ENCODE measurements around the gene SOX5. TPM values are rescaled to one million over a fixed set of nuclear protein-coding genes. Genes with fewer than 3 reads are reported as not detected.

Gene SOX5
- total and polyA plus RNA-seq, 2 experiments from 2014 or later, result 14.8 to 26.4 TPM

DNA sequence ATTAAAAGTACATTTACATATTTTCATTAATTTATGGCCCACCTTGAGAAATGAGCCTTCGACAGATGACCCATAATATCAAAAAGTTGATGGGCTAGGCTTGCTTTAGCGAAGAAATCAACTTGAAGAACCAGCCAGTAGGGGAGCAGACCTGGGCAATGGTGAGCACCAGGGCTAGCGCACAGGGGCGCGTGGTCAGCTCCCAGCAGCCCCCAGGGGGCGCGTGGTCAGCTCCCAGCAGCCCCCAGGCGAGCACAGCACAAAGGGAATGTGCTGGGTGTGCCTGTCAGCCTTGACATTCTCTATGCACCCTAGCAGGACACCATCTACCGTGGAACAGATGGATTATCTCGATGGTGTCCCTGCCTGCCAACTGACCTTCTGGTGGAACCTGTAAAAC is 15.3 kb upstream of the SOX5 start:
- H3K36me3 ChIP-seq (replicated peaks; ENCODE audit: insufficient read depth, low read depth), result no peaks in the 10 kb centered on the region
- no peaks in the 10 kb centered on the region for H3K79me2 ChIP-seq
- 98% methylated on average over 9 of the region's 10 CpGs for WGBS (ENCODE audit: low lambda C conversion rate, missing lambda C conversion rate)
- DNase-seq (ENCODE audit: low spot score), result no peak
- TF ChIP-seq, protein P1, sequence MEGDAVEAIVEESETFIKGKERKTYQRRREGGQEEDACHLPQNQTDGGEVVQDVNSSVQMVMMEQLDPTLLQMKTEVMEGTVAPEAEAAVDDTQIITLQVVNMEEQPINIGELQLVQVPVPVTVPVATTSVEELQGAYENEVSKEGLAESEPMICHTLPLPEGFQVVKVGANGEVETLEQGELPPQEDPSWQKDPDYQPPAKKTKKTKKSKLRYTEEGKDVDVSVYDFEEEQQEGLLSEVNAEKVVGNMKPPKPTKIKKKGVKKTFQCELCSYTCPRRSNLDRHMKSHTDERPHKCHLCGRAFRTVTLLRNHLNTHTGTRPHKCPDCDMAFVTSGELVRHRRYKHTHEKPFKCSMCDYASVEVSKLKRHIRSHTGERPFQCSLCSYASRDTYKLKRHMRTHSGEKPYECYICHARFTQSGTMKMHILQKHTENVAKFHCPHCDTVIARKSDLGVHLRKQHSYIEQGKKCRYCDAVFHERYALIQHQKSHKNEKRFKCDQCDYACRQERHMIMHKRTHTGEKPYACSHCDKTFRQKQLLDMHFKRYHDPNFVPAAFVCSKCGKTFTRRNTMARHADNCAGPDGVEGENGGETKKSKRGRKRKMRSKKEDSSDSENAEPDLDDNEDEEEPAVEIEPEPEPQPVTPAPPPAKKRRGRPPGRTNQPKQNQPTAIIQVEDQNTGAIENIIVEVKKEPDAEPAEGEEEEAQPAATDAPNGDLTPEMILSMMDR (IDR thresholded peaks at IDR 0.05; ENCODE audit: poor library complexity), result no peak
- TF ChIP-seq EZH2 (IDR thresholded peaks at IDR 0.05; ENCODE audit: borderline replicate concordance), result no peak
- no peak for TF ChIP-seq EZH2phosphoT487 (IDR thresholded peaks at IDR 0.05; ENCODE audit: low read depth, severe bottlenecking, unreplicated experiment)
- no peaks in the 10 kb centered on the region for H4K20me1 ChIP-seq (ENCODE audit: insufficient read depth, poor library complexity, severe bottlenecking)
- H3K9me3 ChIP-seq (ENCODE audit: low read depth), result no peaks in the 10 kb centered on the region
- no peaks in the 10 kb centered on the region for H3K9me2 ChIP-seq (replicated peaks; ENCODE audit: insufficient read depth)
- H3K4me1 ChIP-seq (ENCODE audit: insufficient read depth), result no peaks in the 10 kb centered on the region
- no peak overlapping the region for H3K4me2 ChIP-seq
- no peak overlapping the region for H3K4me3 ChIP-seq
- no peak overlapping the region for H2AFZ ChIP-seq
- no peak overlapping the region for H3K27ac ChIP-seq
- no peaks in the 10 kb centered on the region for H3K27me3 ChIP-seq

DNA sequence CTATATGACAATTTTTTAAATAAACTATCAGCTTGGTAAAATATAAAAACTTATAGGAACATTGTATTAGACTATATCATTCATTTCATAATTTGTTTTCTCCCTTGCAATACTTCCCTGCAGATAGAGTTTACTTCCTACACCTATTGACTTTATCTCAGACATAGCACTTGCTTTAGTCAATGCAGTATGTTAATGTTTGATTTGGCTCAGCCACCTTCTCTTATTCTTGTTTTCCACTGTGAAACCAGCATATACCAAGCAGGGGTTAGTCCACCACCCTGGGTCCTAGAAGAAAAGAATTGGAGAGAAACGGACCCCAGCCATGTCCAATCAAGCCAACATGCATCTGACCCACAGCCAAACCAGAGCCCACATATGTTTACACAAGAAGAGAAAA is 10.4 kb upstream of the SOX5 start:
- no peak overlapping the region for H3K4me3 ChIP-seq
- H3K36me3 ChIP-seq (replicated peaks; ENCODE audit: insufficient read depth, low read depth), result no peaks in the 10 kb centered on the region
- no peaks in the 10 kb centered on the region for H3K9me3 ChIP-seq (ENCODE audit: low read depth)
- no peak overlapping the region for H3K27ac ChIP-seq
- no peaks in the 10 kb centered on the region for H4K20me1 ChIP-seq (ENCODE audit: insufficient read depth, poor library complexity, severe bottlenecking)
- TF ChIP-seq EZH2 (IDR thresholded peaks at IDR 0.05; ENCODE audit: borderline replicate concordance) (no peak), EZH2phosphoT487 (IDR thresholded peaks at IDR 0.05; ENCODE audit: low read depth, severe bottlenecking, unreplicated experiment) (no peak)
- TF ChIP-seq, protein P1 (IDR thresholded peaks at IDR 0.05; ENCODE audit: poor library complexity), result no peak
- no peak overlapping the region for H3K4me2 ChIP-seq
- 94% methylated on average over 1 of the region's 1 CpG for WGBS (ENCODE audit: low lambda C conversion rate, missing lambda C conversion rate)
- H2AFZ ChIP-seq, result no peak overlapping the region
- H3K27me3 ChIP-seq, result no peaks in the 10 kb centered on the region
- H3K9me2 ChIP-seq (replicated peaks; ENCODE audit: insufficient read depth), result no peaks in the 10 kb centered on the region
- no peaks in the 10 kb centered on the region for H3K79me2 ChIP-seq
- no peak for DNase-seq (ENCODE audit: low spot score)
- no peaks in the 10 kb centered on the region for H3K4me1 ChIP-seq (ENCODE audit: insufficient read depth)

- Histone ChIP-seq H3K27ac (no peak overlapping the region), H3K36me3 (replicated peaks; ENCODE audit: insufficient read depth, low read depth) (no peaks in the 10 kb centered on the region), H3K4me1 (ENCODE audit: insufficient read depth) (no peaks in the 10 kb centered on the region), H3K9me3 (ENCODE audit: low read depth) (no peaks in the 10 kb centered on the region), H3K4me3 (no peak overlapping the region), H3K79me2 (no peaks in the 10 kb centered on the region), H3K27me3 (no peaks in the 10 kb centered on the region), H2AFZ (no peak overlapping the region), H3K4me2 (no peak overlapping the region), H3K9me2 (replicated peaks; ENCODE audit: insufficient read depth) (no peaks in the 10 kb centered on the region), H4K20me1 (ENCODE audit: insufficient read depth, poor library complexity, severe bottlenecking) (no peaks in the 10 kb centered on the region)
- TF ChIP-seq EZH2phosphoT487 (IDR thresholded peaks at IDR 0.05; ENCODE audit: low read depth, severe bottlenecking, unreplicated experiment) (no peak), EZH2 (IDR thresholded peaks at IDR 0.05; ENCODE audit: borderline replicate concordance) (no peak)
- TF ChIP-seq, protein P1 (IDR thresholded peaks at IDR 0.05; ENCODE audit: poor library complexity), result no peak
- DNase-seq (ENCODE audit: low spot score), result no peak
Measured at GRCh38 chr12:23954332-23954731, 4.9 kb upstream of the SOX5 start.

DNA sequence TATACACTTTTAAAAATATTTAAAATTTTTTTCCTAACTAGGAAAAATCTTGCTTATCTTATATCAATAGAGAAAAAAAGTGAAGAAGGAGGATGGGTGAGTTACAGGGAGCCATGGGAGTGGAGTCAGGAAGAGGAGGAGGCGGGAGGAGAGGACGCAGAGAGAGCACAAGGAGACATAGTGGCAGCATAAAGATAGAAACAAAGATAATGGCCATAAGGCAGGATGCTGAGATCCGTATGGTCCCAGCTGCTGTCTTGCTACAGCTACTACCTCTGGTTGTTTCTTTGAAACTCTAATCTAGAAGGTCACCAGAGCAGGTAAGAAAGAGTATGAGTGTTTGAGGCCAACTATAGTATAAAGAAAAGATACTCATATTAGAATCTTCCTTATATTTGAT is 2.6 kb upstream of the SOX5 start:
- no peaks in the 10 kb centered on the region for H3K9me2 ChIP-seq (replicated peaks; ENCODE audit: insufficient read depth)
- no peaks in the 10 kb centered on the region for H3K79me2 ChIP-seq
- H3K27ac ChIP-seq, result no peak overlapping the region
- no peaks in the 10 kb centered on the region for H3K36me3 ChIP-seq (replicated peaks; ENCODE audit: insufficient read depth, low read depth)
- H3K4me1 ChIP-seq (ENCODE audit: insufficient read depth), result no peaks in the 10 kb centered on the region
- H3K4me3 ChIP-seq, result no peak overlapping the region
- DNase-seq (ENCODE audit: low spot score), result no peak
- no peaks in the 10 kb centered on the region for H3K27me3 ChIP-seq
- no peaks in the 10 kb centered on the region for H4K20me1 ChIP-seq (ENCODE audit: insufficient read depth, poor library complexity, severe bottlenecking)
- H3K9me3 ChIP-seq (ENCODE audit: low read depth), result no peaks in the 10 kb centered on the region
- WGBS (ENCODE audit: low lambda C conversion rate, missing lambda C conversion rate), result 62% methylated on average over 3 of the region's 3 CpGs
- TF ChIP-seq EZH2 (IDR thresholded peaks at IDR 0.05; ENCODE audit: borderline replicate concordance) (no peak), EZH2phosphoT487 (IDR thresholded peaks at IDR 0.05; ENCODE audit: low read depth, severe bottlenecking, unreplicated experiment) (no peak)
- TF ChIP-seq, protein P1 (IDR thresholded peaks at IDR 0.05; ENCODE audit: poor library complexity), result no peak
- no peak overlapping the region for H3K4me2 ChIP-seq
- H2AFZ ChIP-seq, result no peak overlapping the region

Measured in hepatocyte (in vitro differentiated cells).